ENCODE data around the gene GBX2. TPM values are rescaled to one million over a fixed set of nuclear protein-coding genes. Genes with fewer than 3 reads are reported as not detected.

Gene GBX2
- total RNA-seq, 4 donors from 2014 or later: not detected

DNA sequence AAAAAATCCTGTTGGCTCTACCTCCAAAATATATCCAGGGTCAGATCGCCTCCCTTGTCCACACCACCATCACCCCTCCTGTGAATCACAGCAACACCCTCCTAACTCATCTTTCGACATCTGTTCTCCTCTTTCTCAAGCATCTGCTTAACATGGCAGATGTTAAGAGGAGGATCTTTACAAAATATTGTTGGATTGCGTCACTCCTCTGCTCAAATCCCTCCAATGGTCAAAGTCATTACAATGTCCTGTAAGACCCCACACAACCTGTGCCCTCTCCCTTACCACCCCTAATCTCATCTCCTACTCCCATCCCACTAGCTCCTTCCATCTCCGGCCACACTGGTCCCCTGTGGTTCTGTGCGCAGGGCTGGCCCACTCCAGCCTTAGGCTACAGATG lies 36.8 kb upstream of the GBX2 start:
- no peak overlapping the region for H3K4me3 ChIP-seq
- H3K4me1 ChIP-seq: no peaks in the 10 kb centered on the region
- TF ChIP-seq POLR2A (IDR thresholded peaks at IDR 0.05) (no peak), POLR2AphosphoS5 (IDR thresholded peaks at IDR 0.05) (no peak), EP300 (IDR thresholded peaks at IDR 0.05) (no peak)
- TF ChIP-seq, protein P1, sequence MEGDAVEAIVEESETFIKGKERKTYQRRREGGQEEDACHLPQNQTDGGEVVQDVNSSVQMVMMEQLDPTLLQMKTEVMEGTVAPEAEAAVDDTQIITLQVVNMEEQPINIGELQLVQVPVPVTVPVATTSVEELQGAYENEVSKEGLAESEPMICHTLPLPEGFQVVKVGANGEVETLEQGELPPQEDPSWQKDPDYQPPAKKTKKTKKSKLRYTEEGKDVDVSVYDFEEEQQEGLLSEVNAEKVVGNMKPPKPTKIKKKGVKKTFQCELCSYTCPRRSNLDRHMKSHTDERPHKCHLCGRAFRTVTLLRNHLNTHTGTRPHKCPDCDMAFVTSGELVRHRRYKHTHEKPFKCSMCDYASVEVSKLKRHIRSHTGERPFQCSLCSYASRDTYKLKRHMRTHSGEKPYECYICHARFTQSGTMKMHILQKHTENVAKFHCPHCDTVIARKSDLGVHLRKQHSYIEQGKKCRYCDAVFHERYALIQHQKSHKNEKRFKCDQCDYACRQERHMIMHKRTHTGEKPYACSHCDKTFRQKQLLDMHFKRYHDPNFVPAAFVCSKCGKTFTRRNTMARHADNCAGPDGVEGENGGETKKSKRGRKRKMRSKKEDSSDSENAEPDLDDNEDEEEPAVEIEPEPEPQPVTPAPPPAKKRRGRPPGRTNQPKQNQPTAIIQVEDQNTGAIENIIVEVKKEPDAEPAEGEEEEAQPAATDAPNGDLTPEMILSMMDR (IDR thresholded peaks at IDR 0.05): no peak
- H3K27ac ChIP-seq: no peak overlapping the region
- H3K9me3 ChIP-seq: peaks cover 0 to 32% (median 0%) of the 10 kb centered on the region in 3 donors
- H3K27me3 ChIP-seq: peaks cover 54% of the 10 kb centered on the region
- no peak for ATAC-seq
- H3K36me3 ChIP-seq: no peaks in the 10 kb centered on the region
- WGBS, 2 donors (ENCODE audit: low coverage in 1 of 2): 88 to 97% methylated on average over 4 to 5 of the region's 5 CpGs

DNA sequence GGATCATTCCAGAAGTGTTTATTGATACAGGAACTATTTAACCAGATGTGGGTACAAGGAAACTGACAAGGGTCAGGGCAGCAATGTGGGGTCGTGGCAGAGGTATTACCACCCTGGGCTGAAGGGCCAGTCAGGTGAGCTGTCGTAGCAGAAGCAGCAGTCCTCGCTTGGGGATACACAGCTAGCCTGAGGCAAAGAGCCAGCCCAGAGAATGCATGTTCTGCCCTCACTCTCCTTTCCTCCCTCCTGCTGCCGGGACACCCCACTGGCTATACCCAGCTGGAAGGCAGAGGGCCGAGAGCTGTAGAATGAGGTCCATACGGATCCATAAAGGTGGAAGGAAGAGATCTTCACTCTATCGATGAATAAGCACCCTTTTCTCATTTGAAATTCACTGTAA lies 32.2 kb upstream of the GBX2 start:
- Histone ChIP-seq H3K9me3 (peaks cover 0 to 20% (median 0%) of the 10 kb centered on the region in 3 donors), H3K36me3 (no peaks in the 10 kb centered on the region), H3K27ac (no peak overlapping the region), H3K4me3 (no peak overlapping the region), H3K27me3 (peaks cover 25% of the 10 kb centered on the region), H3K4me1 (no peaks in the 10 kb centered on the region)
- TF ChIP-seq POLR2AphosphoS5 (IDR thresholded peaks at IDR 0.05) (no peak), EP300 (IDR thresholded peaks at IDR 0.05) (no peak), POLR2A (IDR thresholded peaks at IDR 0.05) (no peak)
- TF ChIP-seq, protein P1 (IDR thresholded peaks at IDR 0.05): no peak
- 46 to 60% methylated on average over 6 to 7 of the region's 7 CpGs for WGBS, 2 donors (ENCODE audit: low coverage in 1 of 2)
- no peak for ATAC-seq

GRCh38 chr2:236196366-236196765 lies 28.2 kb upstream of the GBX2 start:
- H3K4me3 ChIP-seq: no peak overlapping the region
- H3K9me3 ChIP-seq: peaks cover 0 to 6% (median 0%) of the 10 kb centered on the region in 3 donors
- TF ChIP-seq POLR2A (IDR thresholded peaks at IDR 0.05) (no peak), EP300 (IDR thresholded peaks at IDR 0.05) (no peak), POLR2AphosphoS5 (IDR thresholded peaks at IDR 0.05) (no peak)
- TF ChIP-seq, protein P1 (IDR thresholded peaks at IDR 0.05): no peak
- H3K27ac ChIP-seq: no peak overlapping the region
- WGBS, 2 donors (ENCODE audit: low coverage in 1 of 2): 80 to 82% methylated on average over 2 to 6 of the region's 7 CpGs
- H3K36me3 ChIP-seq: no peaks in the 10 kb centered on the region
- no peaks in the 10 kb centered on the region for H3K4me1 ChIP-seq
- no peaks in the 10 kb centered on the region for H3K27me3 ChIP-seq
- ATAC-seq: no peak

- TF ChIP-seq POLR2AphosphoS5 (IDR thresholded peaks at IDR 0.05) (no peak), POLR2A (IDR thresholded peaks at IDR 0.05) (no peak), EP300 (IDR thresholded peaks at IDR 0.05) (no peak)
- TF ChIP-seq, protein P1 (IDR thresholded peaks at IDR 0.05): no peak
- WGBS, 2 donors (ENCODE audit: low coverage in 1 of 2): 85 to 100% methylated on average over 4 to 7 of the region's 12 CpGs
- H3K27me3 ChIP-seq: no peaks in the 10 kb centered on the region
- H3K4me1 ChIP-seq: no peaks in the 10 kb centered on the region
- H3K36me3 ChIP-seq: no peaks in the 10 kb centered on the region
- H3K4me3 ChIP-seq: no peak overlapping the region
- no peak for ATAC-seq
- H3K27ac ChIP-seq: no peak overlapping the region
- H3K9me3 ChIP-seq: peaks cover 0 to 6% (median 0%) of the 10 kb centered on the region in 3 donors
These were observed 27.5 kb upstream of the GBX2 start for GRCh38 chr2:236195726-236196125.

GRCh38 chr2:236194786-236195185 lies 26.6 kb upstream of the GBX2 start:
- ATAC-seq: no peak
- Histone ChIP-seq H3K4me1 (no peaks in the 10 kb centered on the region), H3K27me3 (no peaks in the 10 kb centered on the region), H3K36me3 (no peaks in the 10 kb centered on the region), H3K9me3 (peaks cover 0 to 6% (median 0%) of the 10 kb centered on the region in 3 donors), H3K27ac (no peak overlapping the region), H3K4me3 (no peak overlapping the region)
- no peak for TF ChIP-seq POLR2A (IDR thresholded peaks at IDR 0.05)
- TF ChIP-seq EP300 (IDR thresholded peaks at IDR 0.05): no peak
- no peak for TF ChIP-seq POLR2AphosphoS5 (IDR thresholded peaks at IDR 0.05)
- TF ChIP-seq, protein P1 (IDR thresholded peaks at IDR 0.05): no peak
- 79 to 91% methylated on average over 7 to 9 of the region's 12 CpGs for WGBS, 2 donors (ENCODE audit: low coverage in 1 of 2)

All from gastroesophageal sphincter (tissue), 4 donors.